HepG2 (cell line): ENCODE data around the gene WDR37. TPM values are rescaled to one million over a fixed set of nuclear protein-coding genes. Genes with fewer than 3 reads are reported as not detected.

Experiments
- CCAR2 ChIP-seq: fragments of 200-400 bp; formaldehyde crosslinking; optimal IDR thresholded peaks from 2 replicates; pipeline ENCODE3; 2018; ENCODE audit warnings: low read depth, mild to moderate bottlenecking, low read length, moderate library complexity
- GTF2F1 ChIP-seq: fragments of 150-350 bp; IDR thresholded peaks from 2 replicates; pipeline ENCODE4 v1.6.1; 2014; ENCODE audit warnings: low read length
- HIVEP1 ChIP-seq: sonication (generic); formaldehyde crosslinking; IDR thresholded peaks from 2 replicates; pipeline ENCODE4 v1.4.0; 2020; ENCODE audit warnings: mild to moderate bottlenecking, missing genetic modification reagents
- HOXA3 ChIP-seq: sonication (generic); formaldehyde crosslinking; IDR thresholded peaks from 2 replicates; pipeline ENCODE4 v1.5.0; 2020; ENCODE audit warnings: missing genetic modification reagents
- JUN ChIP-seq: sonication (generic); formaldehyde crosslinking; IDR thresholded peaks from 2 replicates; pipeline ENCODE4 v1.4.0; 2020; ENCODE audit warnings: mild to moderate bottlenecking, missing genetic modification reagents
- MLLT10 ChIP-seq: sonication (generic); formaldehyde crosslinking; IDR thresholded peaks from 2 replicates; pipeline ENCODE4 v1.4.0; 2020; ENCODE audit warnings: missing genetic modification reagents
- ZBTB3 ChIP-seq: sonication (generic); formaldehyde crosslinking; IDR thresholded peaks from 2 replicates; pipeline ENCODE4 v1.4.0; 2020; ENCODE audit warnings: low read depth, mild to moderate bottlenecking, moderate library complexity, missing genetic modification reagents, borderline replicate concordance
- ZNF225 ChIP-seq: sonication (generic); formaldehyde crosslinking; IDR thresholded peaks from 2 replicates; pipeline ENCODE4 v1.4.0; 2020; ENCODE audit warnings: mild to moderate bottlenecking, missing genetic modification reagents
- ZNF251 ChIP-seq: sonication (generic); formaldehyde crosslinking; IDR thresholded peaks from 2 replicates; pipeline ENCODE4 v1.9.0; 2021; ENCODE audit warnings: mild to moderate bottlenecking, missing genetic modification reagents
- ZNF274 ChIP-seq: sonication (generic); formaldehyde crosslinking; IDR thresholded peaks from 2 replicates; pipeline ENCODE4 v1.5.1; 2020; ENCODE audit warnings: mild to moderate bottlenecking, missing genetic modification reagents
- ZNF317 ChIP-seq: sonication (generic); formaldehyde crosslinking; IDR thresholded peaks from 2 replicates; pipeline ENCODE4 v1.5.0; 2020; ENCODE audit warnings: mild to moderate bottlenecking, missing genetic modification reagents
- ZNF530 ChIP-seq: sonication (generic); formaldehyde crosslinking; IDR thresholded peaks from 2 replicates; pipeline ENCODE4 v1.5.0; 2020; ENCODE audit warnings: low read depth, mild to moderate bottlenecking, missing genetic modification reagents
- ZNF589 ChIP-seq: sonication (generic); formaldehyde crosslinking; conservative IDR thresholded peaks from 2 replicates; pipeline ENCODE4 v1.8.0; 2022; ENCODE audit warnings: mild to moderate bottlenecking, moderate library complexity, missing genetic modification reagents
- ZNF615 ChIP-seq: sonication (generic); formaldehyde crosslinking; IDR thresholded peaks from 2 replicates; pipeline ENCODE4 v1.5.0; 2020; ENCODE audit warnings: mild to moderate bottlenecking, missing genetic modification reagents, borderline replicate concordance
- ZNF644 ChIP-seq: IDR thresholded peaks from 2 replicates; pipeline ENCODE4 v1.6.1; 2016; ENCODE audit warnings: low read depth
- ZNF879 ChIP-seq: sonication (generic); formaldehyde crosslinking; IDR thresholded peaks from 2 replicates; pipeline ENCODE4 v1.8.1; 2023; ENCODE audit warnings: missing genetic modification reagents
- polyA plus RNA-seq, 8 experiments: library from polyadenylated mRNA; depleted of rRNA in 3 of 8; stranded (reverse) in 7 of 8; unstranded in 1 of 8; fragments of >200 nt; fragmentation: Illumina TruSeq in 4 of 8; extraction: Trizol in 4 of 8; gene quantifications; 2 replicates each; pipeline versions ENCODE4 v1.2.1 to v1.2.3, GENCODE V29; 2011 to 2016; ENCODE audit warnings: low read depth in 4 of 8, missing spikeins in 1 of 8, mixed read lengths in 1 of 8; ENCODE audit not compliant: insufficient read depth in 1 of 8
- total RNA-seq, 5 experiments: library from RNA; depleted of rRNA; stranded (reverse); fragments of >200 nt; fragmentation: Illumina TruSeq; extraction: Trizol; gene quantifications; 2 replicates each; pipeline ENCODE4 v1.2.3, GENCODE V29; 2016; ENCODE audit warnings: low read depth in 1 of 5
- TF ChIP-seq, protein P1 (sequence below): sonication (generic); formaldehyde crosslinking; IDR thresholded peaks from 2 replicates; pipeline ENCODE4 v1.4.0; 2020; ENCODE audit warnings: low read depth, mild to moderate bottlenecking, missing genetic modification reagents
- TF ChIP-seq, protein P2 (sequence below): sonication (generic); formaldehyde crosslinking; IDR thresholded peaks from 2 replicates; pipeline ENCODE4 v1.9.0; 2021; ENCODE audit warnings: missing genetic modification reagents, borderline replicate concordance
- TF ChIP-seq, protein P3 (sequence below): sonication (generic); formaldehyde crosslinking; conservative IDR thresholded peaks from 2 replicates; pipeline ENCODE4 v1.4.0; 2020; ENCODE audit warnings: missing genetic modification reagents
- TF ChIP-seq, protein P4 (sequence below): sonication (generic); formaldehyde crosslinking; IDR thresholded peaks from 2 replicates; pipeline ENCODE4 v1.4.0; 2020; ENCODE audit warnings: missing genetic modification reagents
- TF ChIP-seq, protein P5 (sequence below): IDR thresholded peaks from 2 replicates; pipeline ENCODE4 v1.6.1; 2012; ENCODE audit warnings: low read length, improper control_type of control experiment

The WDR37 gene
- total and polyA plus RNA-seq, 2 of the 13 experiments (the other 11 are each of a cell fraction or from before 2014, with no cell fraction given), result 5.9 to 7.5 TPM

DNA sequence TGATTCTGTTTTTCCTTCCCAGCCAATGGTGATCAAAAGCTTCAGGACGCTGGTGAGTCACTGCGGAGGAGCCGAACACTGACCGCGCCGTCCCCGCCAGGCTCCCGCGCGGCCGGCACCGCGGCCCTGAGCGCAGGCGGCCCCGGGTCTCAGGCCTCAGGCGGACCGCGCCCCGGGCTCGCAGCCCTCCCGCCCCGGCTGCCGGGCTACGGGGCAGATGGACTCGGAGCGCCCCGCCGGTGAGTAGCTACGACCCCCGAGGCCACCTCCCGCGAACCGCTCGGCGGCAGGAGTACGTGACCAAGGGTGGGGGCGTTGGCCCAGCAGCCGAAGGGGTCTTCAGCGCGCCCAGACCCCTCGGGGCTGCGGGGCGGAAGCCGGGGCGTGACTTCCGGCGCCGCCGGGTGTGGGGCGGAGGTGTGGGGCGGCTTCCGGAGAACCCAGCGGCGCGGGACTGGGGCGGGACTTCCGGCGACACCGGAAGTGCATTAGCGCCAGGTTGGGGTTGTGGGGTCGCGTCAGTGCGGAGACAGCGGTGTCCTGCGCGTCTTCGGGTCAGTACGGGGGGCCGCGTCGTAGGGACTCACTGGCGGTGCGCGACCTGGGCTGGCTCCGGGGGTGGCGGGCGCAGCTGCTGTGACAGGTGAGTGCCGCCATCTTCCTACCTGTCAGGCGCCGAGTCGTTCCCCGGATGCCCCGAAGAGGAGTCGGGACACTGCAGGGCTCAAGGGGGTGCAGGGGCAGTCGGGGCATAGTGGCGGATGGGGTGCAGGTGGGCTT, at the start of gene WDR37 (continued):
- TF ChIP-seq ZNF251 (CRISPR knock-in tag), result no peak
- no peak for TF ChIP-seq ZNF530
- 0 out of 2 replicates have a peak, but pooled peaks have one; percentile 57 for TF ChIP-seq ZNF274 (CRISPR knock-in tag)
- TF ChIP-seq ZBTB3 (CRISPR knock-in tag), result 0 out of 2 replicates have a peak, but pooled peaks have one; percentile 62
- peak; percentile 88 for TF ChIP-seq HOXA3 (CRISPR knock-in tag)
- TF ChIP-seq, protein P1, sequence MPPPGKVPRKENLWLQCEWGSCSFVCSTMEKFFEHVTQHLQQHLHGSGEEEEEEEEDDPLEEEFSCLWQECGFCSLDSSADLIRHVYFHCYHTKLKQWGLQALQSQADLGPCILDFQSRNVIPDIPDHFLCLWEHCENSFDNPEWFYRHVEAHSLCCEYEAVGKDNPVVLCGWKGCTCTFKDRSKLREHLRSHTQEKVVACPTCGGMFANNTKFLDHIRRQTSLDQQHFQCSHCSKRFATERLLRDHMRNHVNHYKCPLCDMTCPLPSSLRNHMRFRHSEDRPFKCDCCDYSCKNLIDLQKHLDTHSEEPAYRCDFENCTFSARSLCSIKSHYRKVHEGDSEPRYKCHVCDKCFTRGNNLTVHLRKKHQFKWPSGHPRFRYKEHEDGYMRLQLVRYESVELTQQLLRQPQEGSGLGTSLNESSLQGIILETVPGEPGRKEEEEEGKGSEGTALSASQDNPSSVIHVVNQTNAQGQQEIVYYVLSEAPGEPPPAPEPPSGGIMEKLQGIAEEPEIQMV, result peak; percentile 43; the same call in 1 of the 2 replicates
- TF ChIP-seq ZNF644 (CRISPR knock-in tag), result no peak
- peak; percentile 22; the same call in 1 of the 2 replicates for TF ChIP-seq JUN (CRISPR knock-in tag)
- TF ChIP-seq, protein P2, sequence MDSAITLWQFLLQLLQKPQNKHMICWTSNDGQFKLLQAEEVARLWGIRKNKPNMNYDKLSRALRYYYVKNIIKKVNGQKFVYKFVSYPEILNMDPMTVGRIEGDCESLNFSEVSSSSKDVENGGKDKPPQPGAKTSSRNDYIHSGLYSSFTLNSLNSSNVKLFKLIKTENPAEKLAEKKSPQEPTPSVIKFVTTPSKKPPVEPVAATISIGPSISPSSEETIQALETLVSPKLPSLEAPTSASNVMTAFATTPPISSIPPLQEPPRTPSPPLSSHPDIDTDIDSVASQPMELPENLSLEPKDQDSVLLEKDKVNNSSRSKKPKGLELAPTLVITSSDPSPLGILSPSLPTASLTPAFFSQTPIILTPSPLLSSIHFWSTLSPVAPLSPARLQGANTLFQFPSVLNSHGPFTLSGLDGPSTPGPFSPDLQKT (CRISPR knock-in tag), result peak; percentile 39; the same call in 1 of the 2 replicates
- no peak for TF ChIP-seq ZNF879 (CRISPR knock-in tag)
- TF ChIP-seq, protein P3, sequence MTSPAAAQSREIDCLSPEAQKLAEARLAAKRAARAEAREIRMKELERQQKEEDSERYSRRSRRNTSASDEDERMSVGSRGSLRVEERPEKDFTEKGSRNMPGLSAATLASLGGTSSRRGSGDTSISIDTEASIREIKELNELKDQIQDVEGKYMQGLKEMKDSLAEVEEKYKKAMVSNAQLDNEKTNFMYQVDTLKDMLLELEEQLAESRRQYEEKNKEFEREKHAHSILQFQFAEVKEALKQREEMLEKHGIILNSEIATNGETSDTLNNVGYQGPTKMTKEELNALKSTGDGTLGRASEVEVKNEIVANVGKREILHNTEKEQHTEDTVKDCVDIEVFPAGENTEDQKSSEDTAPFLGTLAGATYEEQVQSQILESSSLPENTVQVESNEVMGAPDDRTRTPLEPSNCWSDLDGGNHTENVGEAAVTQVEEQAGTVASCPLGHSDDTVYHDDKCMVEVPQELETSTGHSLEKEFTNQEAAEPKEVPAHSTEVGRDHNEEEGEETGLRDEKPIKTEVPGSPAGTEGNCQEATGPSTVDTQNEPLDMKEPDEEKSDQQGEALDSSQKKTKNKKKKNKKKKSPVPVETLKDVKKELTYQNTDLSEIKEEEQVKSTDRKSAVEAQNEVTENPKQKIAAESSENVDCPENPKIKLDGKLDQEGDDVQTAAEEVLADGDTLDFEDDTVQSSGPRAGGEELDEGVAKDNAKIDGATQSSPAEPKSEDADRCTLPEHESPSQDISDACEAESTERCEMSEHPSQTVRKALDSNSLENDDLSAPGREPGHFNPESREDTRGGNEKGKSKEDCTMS (CRISPR knock-in tag), result no peak
- TF ChIP-seq ZNF615 (CRISPR knock-in tag), result no peak
- peak; percentile 48; the same call in 1 of the 2 replicates for TF ChIP-seq ZNF225 (CRISPR knock-in tag)
- TF ChIP-seq CCAR2, result no peak
- TF ChIP-seq HIVEP1, result no peak
- TF ChIP-seq GTF2F1, result no peak
- TF ChIP-seq MLLT10, result no peak
- TF ChIP-seq ZNF589 (CRISPR knock-in tag), result peak; percentile 76
- TF ChIP-seq, protein P4, sequence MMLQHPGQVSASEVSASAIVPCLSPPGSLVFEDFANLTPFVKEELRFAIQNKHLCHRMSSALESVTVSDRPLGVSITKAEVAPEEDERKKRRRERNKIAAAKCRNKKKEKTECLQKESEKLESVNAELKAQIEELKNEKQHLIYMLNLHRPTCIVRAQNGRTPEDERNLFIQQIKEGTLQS (CRISPR knock-in tag), result no peak; the same call in 1 of the 2 replicates
- TF ChIP-seq, protein P5, sequence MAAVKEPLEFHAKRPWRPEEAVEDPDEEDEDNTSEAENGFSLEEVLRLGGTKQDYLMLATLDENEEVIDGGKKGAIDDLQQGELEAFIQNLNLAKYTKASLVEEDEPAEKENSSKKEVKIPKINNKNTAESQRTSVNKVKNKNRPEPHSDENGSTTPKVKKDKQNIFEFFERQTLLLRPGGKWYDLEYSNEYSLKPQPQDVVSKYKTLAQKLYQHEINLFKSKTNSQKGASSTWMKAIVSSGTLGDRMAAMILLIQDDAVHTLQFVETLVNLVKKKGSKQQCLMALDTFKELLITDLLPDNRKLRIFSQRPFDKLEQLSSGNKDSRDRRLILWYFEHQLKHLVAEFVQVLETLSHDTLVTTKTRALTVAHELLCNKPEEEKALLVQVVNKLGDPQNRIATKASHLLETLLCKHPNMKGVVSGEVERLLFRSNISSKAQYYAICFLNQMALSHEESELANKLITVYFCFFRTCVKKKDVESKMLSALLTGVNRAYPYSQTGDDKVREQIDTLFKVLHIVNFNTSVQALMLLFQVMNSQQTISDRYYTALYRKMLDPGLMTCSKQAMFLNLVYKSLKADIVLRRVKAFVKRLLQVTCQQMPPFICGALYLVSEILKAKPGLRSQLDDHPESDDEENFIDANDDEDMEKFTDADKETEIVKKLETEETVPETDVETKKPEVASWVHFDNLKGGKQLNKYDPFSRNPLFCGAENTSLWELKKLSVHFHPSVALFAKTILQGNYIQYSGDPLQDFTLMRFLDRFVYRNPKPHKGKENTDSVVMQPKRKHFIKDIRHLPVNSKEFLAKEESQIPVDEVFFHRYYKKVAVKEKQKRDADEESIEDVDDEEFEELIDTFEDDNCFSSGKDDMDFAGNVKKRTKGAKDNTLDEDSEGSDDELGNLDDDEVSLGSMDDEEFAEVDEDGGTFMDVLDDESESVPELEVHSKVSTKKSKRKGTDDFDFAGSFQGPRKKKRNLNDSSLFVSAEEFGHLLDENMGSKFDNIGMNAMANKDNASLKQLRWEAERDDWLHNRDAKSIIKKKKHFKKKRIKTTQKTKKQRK, result no peak
- peak; percentile 70; the same call in 1 of the 2 replicates for TF ChIP-seq ZNF317 (CRISPR knock-in tag)
